HepG2 (cell line): ENCODE results near the gene FAT1. TPM values are rescaled to one million over a fixed set of nuclear protein-coding genes. Genes with fewer than 3 reads are reported as not detected.

ENCODE experiments used
- ATRX ChIP-seq: sonication (generic); formaldehyde crosslinking; IDR thresholded peaks from 2 replicates; pipeline ENCODE4 v1.4.0; 2020; ENCODE audit warnings: missing genetic modification reagents, borderline replicate concordance
- DR1 ChIP-seq: sonication (generic); formaldehyde crosslinking; IDR thresholded peaks from 2 replicates; pipeline ENCODE4 v1.8.0; 2021; ENCODE audit warnings: mild to moderate bottlenecking, missing genetic modification reagents, inconsistent platforms
- E2F5 ChIP-seq: sonication (generic); formaldehyde crosslinking; conservative IDR thresholded peaks from 2 replicates; pipeline ENCODE4 v1.4.0; 2020; ENCODE audit warnings: missing genetic modification reagents
- EP300 ChIP-seq, 3 experiments: sonication (generic) in 1 of 3; formaldehyde crosslinking in 1 of 3; IDR thresholded peaks; 2 replicates each; pipeline versions ENCODE4 v1.5.1 to v1.6.1; 2011 to 2020; ENCODE audit warnings: low read depth in 2 of 3, low read length in 2 of 3, borderline replicate concordance in 1 of 3, improper control_type of control experiment in 1 of 3, mild to moderate bottlenecking in 1 of 3, missing genetic modification reagents in 1 of 3, moderate library complexity in 1 of 3
- ESRRA ChIP-seq: sonication (generic); formaldehyde crosslinking; IDR thresholded peaks from 2 replicates; pipeline ENCODE4 v1.5.1; 2020; ENCODE audit warnings: mild to moderate bottlenecking, low read depth, missing genetic modification reagents
- IKZF1 ChIP-seq: fragments of 450-650 bp; IDR thresholded peaks from 2 replicates; pipeline ENCODE4 v1.7.1; 2016
- IRF1 ChIP-seq: sonication (generic); formaldehyde crosslinking; IDR thresholded peaks from 2 replicates; pipeline ENCODE4 v1.4.0; 2020; ENCODE audit warnings: low read depth, mild to moderate bottlenecking, missing genetic modification reagents
- IRF9 ChIP-seq: sonication (generic); formaldehyde crosslinking; IDR thresholded peaks from 2 replicates; pipeline ENCODE4 v1.8.0; 2022; ENCODE audit warnings: missing genetic modification reagents, mild to moderate bottlenecking, borderline replicate concordance
- JUND ChIP-seq: sonication (generic); formaldehyde crosslinking; IDR thresholded peaks from 2 replicates; pipeline ENCODE4 v1.8.0; 2022; ENCODE audit warnings: mild to moderate bottlenecking, missing genetic modification reagents
- MED13 ChIP-seq: sonication (generic); formaldehyde crosslinking; IDR thresholded peaks from 2 replicates; pipeline ENCODE4 v1.5.0; 2020; ENCODE audit warnings: missing genetic modification reagents
- MYC ChIP-seq: sonication (generic); formaldehyde crosslinking; IDR thresholded peaks from 2 replicates; pipeline ENCODE4 v1.9.0; 2021; ENCODE audit warnings: missing genetic modification reagents, borderline replicate concordance
- POLR2AphosphoS2 ChIP-seq: IDR thresholded peaks from 2 replicates; pipeline ENCODE4 v1.6.1; 2011; ENCODE audit warnings: low read depth, low read length, improper control_type of control experiment
- RAD21 ChIP-seq: fragments of 450-650 bp; formaldehyde crosslinking; IDR thresholded peaks from 2 replicates; pipeline ENCODE4 v1.5.0; 2020; ENCODE audit warnings: mild to moderate bottlenecking
- RARG ChIP-seq: sonication (generic); formaldehyde crosslinking; IDR thresholded peaks from 2 replicates; pipeline ENCODE4 v1.4.0; 2020; ENCODE audit warnings: low read depth, mild to moderate bottlenecking, missing genetic modification reagents
- RBM22 ChIP-seq: fragments of 200-400 bp; formaldehyde crosslinking; optimal IDR thresholded peaks from 2 replicates; pipeline ENCODE3; 2017; ENCODE audit warnings: mild to moderate bottlenecking, low read length, moderate library complexity
- RCOR2 ChIP-seq: IDR thresholded peaks from 2 replicates; pipeline ENCODE4 v1.6.1; 2016; ENCODE audit warnings: missing biosample characterization, missing genetic modification reagents
- REST ChIP-seq, 2 experiments: IDR thresholded peaks; 2 replicates each; pipeline ENCODE4 v1.6.1; 2011 to 2012; ENCODE audit warnings: low read length in 2 of 2, borderline replicate concordance in 1 of 2, low read depth in 1 of 2, mild to moderate bottlenecking in 1 of 2, moderate library complexity in 1 of 2
- SETDB1 ChIP-seq: sonication (generic); formaldehyde crosslinking; IDR thresholded peaks from 2 replicates; pipeline ENCODE4 v1.5.1; 2020; ENCODE audit warnings: missing genetic modification reagents, mild to moderate bottlenecking, borderline replicate concordance
- WIZ ChIP-seq: sonication (generic); formaldehyde crosslinking; IDR thresholded peaks from 2 replicates; pipeline ENCODE4 v1.5.1; 2020; ENCODE audit warnings: mild to moderate bottlenecking, missing genetic modification reagents
- ZMYM2 ChIP-seq: sonication (generic); formaldehyde crosslinking; IDR thresholded peaks from 2 replicates; pipeline ENCODE4 v1.8.0; 2022; ENCODE audit warnings: mild to moderate bottlenecking, missing genetic modification reagents
- ZNF501 ChIP-seq: sonication (generic); formaldehyde crosslinking; IDR thresholded peaks from 2 replicates; pipeline ENCODE4 v1.5.1; 2020; ENCODE audit warnings: mild to moderate bottlenecking, moderate library complexity, missing genetic modification reagents
- ZNF724P ChIP-seq: sonication (generic); formaldehyde crosslinking; IDR thresholded peaks from 2 replicates; pipeline ENCODE4 v1.8.0; 2022; ENCODE audit warnings: missing genetic modification reagents, borderline replicate concordance
- ZNF775 ChIP-seq: sonication (generic); formaldehyde crosslinking; IDR thresholded peaks from 2 replicates; pipeline ENCODE4 v1.4.0; 2020; ENCODE audit warnings: missing genetic modification reagents, mild to moderate bottlenecking, moderate library complexity, borderline replicate concordance
- polyA plus RNA-seq, 8 experiments: library from polyadenylated mRNA; depleted of rRNA in 3 of 8; stranded (reverse) in 7 of 8; unstranded in 1 of 8; fragments of >200 nt; fragmentation: Illumina TruSeq in 4 of 8; extraction: Trizol in 4 of 8; gene quantifications; 2 replicates each; pipeline versions ENCODE4 v1.2.1 to v1.2.3, GENCODE V29; 2011 to 2016; ENCODE audit warnings: low read depth in 4 of 8, missing spikeins in 1 of 8, mixed read lengths in 1 of 8; ENCODE audit not compliant: insufficient read depth in 1 of 8
- total RNA-seq, 5 experiments: library from RNA; depleted of rRNA; stranded (reverse); fragments of >200 nt; fragmentation: Illumina TruSeq; extraction: Trizol; gene quantifications; 2 replicates each; pipeline ENCODE4 v1.2.3, GENCODE V29; 2016; ENCODE audit warnings: low read depth in 1 of 5

FAT1 gene
- total and polyA plus RNA-seq, 2 of the 13 experiments (the other 11 are each of a cell fraction or from before 2014, with no cell fraction given) = 185 to 216 TPM

GRCh38 chr4:186765673-186766546, 42.3 kb upstream of the FAT1 start (continued):
- peak; percentile 83 for TF ChIP-seq ZNF501 (CRISPR knock-in tag)
- no peak for TF ChIP-seq IKZF1
- TF ChIP-seq EP300 (IDR thresholded peaks at IDR 0.05; ENCODE audit: low read depth in 2 of 2, low read length in 2 of 2) = peak in 1 of 2 experiments; percentile 81; a peak in 2 of 4 replicates
- peak; percentile 66 for TF ChIP-seq EP300 (CRISPR knock-in tag; IDR thresholded peaks at IDR 0.05; ENCODE audit: borderline replicate concordance)
- TF ChIP-seq ESRRA (CRISPR knock-in tag) = peak; percentile 49; the same call in 1 of the 2 replicates
- no peak for TF ChIP-seq SETDB1 (CRISPR knock-in tag)
- TF ChIP-seq DR1 (CRISPR knock-in tag) = no peak
- TF ChIP-seq RBM22 = no peak
- peak; percentile 75; the same call in 1 of the 2 replicates for TF ChIP-seq MED13
- TF ChIP-seq ZMYM2 (CRISPR knock-in tag) = peak; percentile 54; the same call in 1 of the 2 replicates
- TF ChIP-seq RCOR2 (CRISPR knock-in tag) = peak; percentile 84
- TF ChIP-seq RAD21 = no peak
- TF ChIP-seq IRF1 (CRISPR knock-in tag) = no peak
- no peak for TF ChIP-seq ATRX (CRISPR knock-in tag)
- 0 out of 4 replicates have a peak, but pooled peaks of 1 of the 2 experiments have one; percentile 19 for TF ChIP-seq REST (IDR thresholded peaks at IDR 0.05; ENCODE audit: borderline replicate concordance in 1 of 2, low read depth in 1 of 2, low read length in 2 of 2)
- TF ChIP-seq RARG = no peak
- no peak for TF ChIP-seq ZNF724P
- TF ChIP-seq WIZ (CRISPR knock-in tag) = no peak
- TF ChIP-seq POLR2AphosphoS2 = no peak
- no peak for TF ChIP-seq ZNF775 (CRISPR knock-in tag)
- peak; percentile 75; the same call in 1 of the 2 replicates for TF ChIP-seq MYC (CRISPR knock-in tag)
- peak; percentile 36; the same call in 1 of the 2 replicates for TF ChIP-seq JUND (CRISPR knock-in tag)
- TF ChIP-seq E2F5 (CRISPR knock-in tag) = no peak
- no peak for TF ChIP-seq IRF9 (CRISPR knock-in tag)
